ENCODE results near the gene RS1. TPM values are rescaled to one million over a fixed set of nuclear protein-coding genes. Genes with fewer than 3 reads are reported as not detected.
A peak's percentile ranks its signal among the peaks of the same experiment; 100 is the strongest.

RS1 gene
- total and polyA plus RNA-seq, 2 donors from 2014 or later = 0.44 TPM; not detected in 1

DNA sequence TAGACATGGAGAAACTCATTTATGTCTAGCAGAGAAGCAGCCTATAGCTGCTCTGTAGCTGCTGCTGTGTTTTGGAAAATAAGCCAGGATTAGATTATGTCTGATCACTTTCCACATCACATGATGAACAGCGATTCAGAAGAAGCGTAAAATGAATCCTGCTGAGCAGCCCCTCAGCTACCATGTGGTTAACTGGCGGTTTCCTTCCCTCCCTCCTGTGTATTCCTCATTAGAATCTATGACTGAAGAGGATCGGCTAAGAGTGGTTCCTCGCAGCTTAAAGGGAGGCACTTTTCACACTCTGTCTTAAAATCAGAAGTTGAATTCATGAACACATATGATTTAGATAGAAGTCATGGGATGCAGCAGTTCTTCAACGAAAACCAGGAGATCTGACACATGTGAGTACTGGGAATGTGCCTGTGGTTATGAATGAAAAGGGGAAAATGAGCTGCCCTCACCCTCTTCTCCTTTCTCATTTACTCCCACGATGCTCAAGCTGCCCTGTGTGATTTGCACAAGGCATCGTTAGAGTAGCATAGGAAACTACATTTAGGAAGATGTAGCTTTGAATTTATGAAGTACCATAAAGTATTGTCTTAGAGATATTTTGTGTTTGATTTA lies 35.6 kb upstream of the RS1 start, which contains the start of gene PPEF1:
PPEF1 (plus strand) TSS at position 220 of the 624 bp plus-strand sequence; CDS start at position 356, 136 bp downstream.
- H3K27me3 ChIP-seq (ENCODE audit: control insufficient read depth, insufficient read depth, low read length) = no peaks in the 10 kb centered on the region
- TF ChIP-seq, protein P1, sequence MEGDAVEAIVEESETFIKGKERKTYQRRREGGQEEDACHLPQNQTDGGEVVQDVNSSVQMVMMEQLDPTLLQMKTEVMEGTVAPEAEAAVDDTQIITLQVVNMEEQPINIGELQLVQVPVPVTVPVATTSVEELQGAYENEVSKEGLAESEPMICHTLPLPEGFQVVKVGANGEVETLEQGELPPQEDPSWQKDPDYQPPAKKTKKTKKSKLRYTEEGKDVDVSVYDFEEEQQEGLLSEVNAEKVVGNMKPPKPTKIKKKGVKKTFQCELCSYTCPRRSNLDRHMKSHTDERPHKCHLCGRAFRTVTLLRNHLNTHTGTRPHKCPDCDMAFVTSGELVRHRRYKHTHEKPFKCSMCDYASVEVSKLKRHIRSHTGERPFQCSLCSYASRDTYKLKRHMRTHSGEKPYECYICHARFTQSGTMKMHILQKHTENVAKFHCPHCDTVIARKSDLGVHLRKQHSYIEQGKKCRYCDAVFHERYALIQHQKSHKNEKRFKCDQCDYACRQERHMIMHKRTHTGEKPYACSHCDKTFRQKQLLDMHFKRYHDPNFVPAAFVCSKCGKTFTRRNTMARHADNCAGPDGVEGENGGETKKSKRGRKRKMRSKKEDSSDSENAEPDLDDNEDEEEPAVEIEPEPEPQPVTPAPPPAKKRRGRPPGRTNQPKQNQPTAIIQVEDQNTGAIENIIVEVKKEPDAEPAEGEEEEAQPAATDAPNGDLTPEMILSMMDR (IDR thresholded peaks at IDR 0.05; ENCODE audit: borderline replicate concordance, extremely low read depth, insufficient read depth) = no peak
- intact Hi-C loops (cut with DNase I) = no loop called here
- FAIRE-seq = no peak
- H3K4me1 ChIP-seq (ENCODE audit: control insufficient read depth in 2 of 3, insufficient read depth in 2 of 3, low read depth in 1 of 3, low read length in 3 of 3) = no peaks in the 10 kb centered on the region
- peak in 1 of 5 donors; percentile 3 for DNase-seq
- no peaks in the 10 kb centered on the region for H3K36me3 ChIP-seq (ENCODE audit: control insufficient read depth in 2 of 3, insufficient read depth in 3 of 3, low read length in 3 of 3)
- no peaks in the 10 kb centered on the region for H3K9me3 ChIP-seq (ENCODE audit: control insufficient read depth in 2 of 3, insufficient read depth in 1 of 3, low read length in 3 of 3)
- H3K9ac ChIP-seq (ENCODE audit: low read length in 3 of 3) = no peak within 1 kb of the TSS
- H3K4me3 ChIP-seq (ENCODE audit: low read length in 3 of 3) = no peak within 1 kb of the TSS
- H3K27ac ChIP-seq (ENCODE audit: low read depth in 2 of 2, low read length in 2 of 2) = no peak within 1 kb of the TSS

DNA sequence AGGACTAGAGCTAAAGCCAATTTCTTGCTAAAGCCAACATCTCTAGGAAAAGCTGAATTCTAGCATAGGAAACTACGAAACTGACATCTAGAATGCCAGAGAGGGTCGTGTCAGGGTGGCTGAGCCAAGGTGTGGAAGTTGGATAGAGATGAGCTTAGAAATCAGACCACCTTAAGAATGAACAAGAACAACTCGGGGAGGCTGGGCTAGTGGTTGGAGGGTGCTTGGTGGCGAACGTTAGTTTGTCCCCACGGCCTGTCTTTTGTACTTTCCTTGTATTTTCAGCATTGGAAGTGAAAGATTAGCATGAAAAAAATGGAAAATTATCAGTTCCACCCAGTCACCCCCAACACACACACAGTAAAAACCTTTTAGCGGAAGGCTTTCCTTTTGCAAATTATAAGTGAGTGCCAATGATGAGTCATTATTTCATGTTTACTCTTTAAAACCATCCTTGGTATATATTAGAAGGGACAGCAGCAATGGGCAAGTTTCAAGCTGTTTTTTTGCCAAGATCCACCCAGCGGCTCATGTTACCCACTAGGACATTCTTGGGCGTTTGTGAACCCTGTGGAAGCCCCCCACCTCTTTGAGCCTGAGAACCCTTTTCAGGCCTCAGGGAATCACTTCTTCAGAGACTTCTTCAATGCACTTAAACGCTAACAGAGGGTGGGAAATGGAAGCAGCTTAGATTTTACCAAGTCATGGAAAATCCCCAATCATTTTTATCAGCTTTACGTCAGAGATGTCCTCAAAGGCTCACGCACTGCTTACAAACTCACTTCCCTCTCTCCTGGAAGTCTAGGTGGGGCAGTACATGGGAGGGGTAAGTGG lies 30.7 kb upstream of the RS1 start:
- no peaks in the 10 kb centered on the region for H3K27me3 ChIP-seq (ENCODE audit: control insufficient read depth, insufficient read depth, low read length)
- no peaks in the 10 kb centered on the region for H3K4me1 ChIP-seq (ENCODE audit: control insufficient read depth in 2 of 3, insufficient read depth in 2 of 3, low read depth in 1 of 3, low read length in 3 of 3)
- no peak overlapping the region for H3K27ac ChIP-seq (ENCODE audit: low read depth in 2 of 2, low read length in 2 of 2)
- no peak overlapping the region for H3K4me3 ChIP-seq (ENCODE audit: low read length in 3 of 3)
- H3K9ac ChIP-seq (ENCODE audit: low read length in 3 of 3) = no peak overlapping the region
- no peak for FAIRE-seq
- DNase-seq = peak in 1 of 5 donors; percentile 2
- intact Hi-C loops (cut with DNase I) = no loop called here
- H3K9me3 ChIP-seq (ENCODE audit: control insufficient read depth in 2 of 3, insufficient read depth in 1 of 3, low read length in 3 of 3) = no peaks in the 10 kb centered on the region
- TF ChIP-seq, protein P1 (IDR thresholded peaks at IDR 0.05; ENCODE audit: borderline replicate concordance, extremely low read depth, insufficient read depth) = no peak
- H3K36me3 ChIP-seq (ENCODE audit: control insufficient read depth in 2 of 3, insufficient read depth in 3 of 3, low read length in 3 of 3) = no peaks in the 10 kb centered on the region

DNA sequence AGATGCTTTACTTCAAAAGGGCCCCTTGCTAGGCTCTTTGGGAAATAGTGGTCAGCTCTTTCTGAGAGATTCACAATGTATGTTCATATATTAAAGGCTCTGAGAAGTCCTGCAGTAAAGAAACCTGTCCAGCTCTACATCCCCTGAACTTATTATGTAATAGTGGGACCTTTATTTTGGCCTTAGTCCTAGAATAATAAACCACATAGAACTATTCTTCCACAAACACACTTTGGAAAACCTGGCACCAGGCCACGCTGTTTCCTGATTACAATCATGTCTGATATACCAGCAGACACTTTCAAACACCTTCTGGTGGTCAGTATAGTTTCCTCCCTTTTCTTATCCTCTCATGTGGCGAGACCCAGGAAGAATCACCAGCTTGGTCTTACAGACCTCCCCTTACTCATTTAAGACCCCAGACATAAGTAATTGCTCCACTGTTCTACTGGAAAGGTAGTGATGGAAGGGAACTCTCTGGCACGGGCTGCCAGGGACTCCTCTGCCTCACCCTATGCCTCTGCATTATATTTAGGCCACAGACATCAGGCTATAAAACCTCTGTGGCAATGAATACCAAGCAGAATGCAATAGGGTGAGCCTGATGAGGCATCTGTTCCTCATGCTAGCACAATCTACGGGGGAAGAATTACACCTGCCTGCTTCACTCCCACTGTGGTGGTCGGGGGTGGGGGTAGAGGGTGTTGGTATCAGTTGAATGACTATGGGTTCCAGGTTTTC lies 29.9 kb upstream of the RS1 start:
- Histone ChIP-seq H3K27ac (ENCODE audit: low read depth in 2 of 2, low read length in 2 of 2) (no peak overlapping the region), H3K9me3 (ENCODE audit: control insufficient read depth in 2 of 3, insufficient read depth in 1 of 3, low read length in 3 of 3) (no peaks in the 10 kb centered on the region), H3K4me1 (ENCODE audit: control insufficient read depth in 2 of 3, insufficient read depth in 2 of 3, low read depth in 1 of 3, low read length in 3 of 3) (no peaks in the 10 kb centered on the region), H3K4me3 (ENCODE audit: low read length in 3 of 3) (no peak overlapping the region), H3K9ac (ENCODE audit: low read length in 3 of 3) (no peak overlapping the region), H3K36me3 (ENCODE audit: control insufficient read depth in 2 of 3, insufficient read depth in 3 of 3, low read length in 3 of 3) (no peaks in the 10 kb centered on the region), H3K27me3 (ENCODE audit: control insufficient read depth, insufficient read depth, low read length) (no peaks in the 10 kb centered on the region)
- TF ChIP-seq, protein P1 (IDR thresholded peaks at IDR 0.05; ENCODE audit: borderline replicate concordance, extremely low read depth, insufficient read depth) = no peak
- DNase-seq = peak in 2 of 5 donors; percentile 13 to 83
- intact Hi-C loops (cut with DNase I) = no loop called here
- FAIRE-seq = no peak
